HG03025 (cell line): Measurements from ENCODE around the gene SSTR4.

Experiments used
- ATAC-seq: cut with Tn5 transposase; IDR thresholded peaks from one replicate; pipeline ENCODE4 v1.9.1; 2021; ENCODE audit warnings: mild to moderate bottlenecking, moderate library complexity; ENCODE audit not compliant: unreplicated experiment, low FRiP score

Gene SSTR4

GRCh38 chr20:23039136-23039875 lies 4.2 kb downstream of the SSTR4 start:
- no peak for ATAC-seq

- no peak for ATAC-seq
Measured at GRCh38 chr20:23039885-23040508, 4.9 kb downstream of the SSTR4 start.

- no peak for ATAC-seq
Measured at GRCh38 chr20:23042270-23042669, 7.2 kb downstream of the SSTR4 start.

GRCh38 chr20:23043376-23043775 lies 8.3 kb downstream of the SSTR4 start:
- ATAC-seq = no peak

- no peak for ATAC-seq
Measured at GRCh38 chr20:23046431-23046830, 11.3 kb downstream of the SSTR4 start.

- no peak for ATAC-seq
Measured at GRCh38 chr20:23047001-23047737, 12.1 kb downstream of the SSTR4 start.

GRCh38 chr20:23047738-23048214 lies 12.7 kb downstream of the SSTR4 start:
- ATAC-seq = no peak

GRCh38 chr20:23048283-23049200 lies 13.4 kb downstream of the SSTR4 start:
- no peak for ATAC-seq

GRCh38 chr20:23049201-23050075 lies 14.3 kb downstream of the SSTR4 start, which contains the start of gene THBD:
THBD (minus strand) TSS chr20:23049672; CDS start chr20:23049504, 168 bp downstream.
- no peak for ATAC-seq

- no peak for ATAC-seq
Measured at GRCh38 chr20:23050076-23050838, 15.1 kb downstream of the SSTR4 start.

GRCh38 chr20:23050847-23051627 lies 15.9 kb downstream of the SSTR4 start:
- no peak for ATAC-seq

- no peak for ATAC-seq
Measured at GRCh38 chr20:23052904-23053303, 17.8 kb downstream of the SSTR4 start.

- ATAC-seq = no peak
Measured at GRCh38 chr20:23058240-23058639, 23.1 kb downstream of the SSTR4 start.

- no peak for ATAC-seq
Measured at GRCh38 chr20:23059001-23059400, 23.9 kb downstream of the SSTR4 start.

- ATAC-seq = no peak
Measured at GRCh38 chr20:23059846-23060245, 24.7 kb downstream of the SSTR4 start.

GRCh38 chr20:23060629-23061028 lies 25.5 kb downstream of the SSTR4 start:
- ATAC-seq = no peak

GRCh38 chr20:23061262-23061661 lies 26.1 kb downstream of the SSTR4 start:
- no peak for ATAC-seq
